DOHH2 (cell line): ENCODE measurements around the gene AHSG.

Experiments
- CTCF ChIP-seq: fragments of 200-600 bp; sonication (generic); IDR thresholded peaks from one replicate; pipeline ENCODE4 v1.5.1; 2014; ENCODE audit warnings: antibody characterized with exemption, mild to moderate bottlenecking, low read depth, low read length; ENCODE audit not compliant: poor library complexity, severe bottlenecking
- EZH2phosphoT487 ChIP-seq: fragments of 200-600 bp; sonication (generic); IDR thresholded peaks from 2 replicates; pipeline ENCODE4 v1.6.1; 2017; ENCODE audit warnings: borderline replicate concordance, mild to moderate bottlenecking, antibody characterized with exemption, low read length, moderate library complexity, mixed read lengths

- TF ChIP-seq CTCF (no peak), EZH2phosphoT487 (no peak)
Measured at GRCh38 chr3:186571644-186572013, 41.2 kb upstream of the AHSG start.
